Endothelial cell of umbilical vein (primary cell): ENCODE data around the gene QSER1. TPM values are rescaled to one million over a fixed set of nuclear protein-coding genes. Genes with fewer than 3 reads are reported as not detected.

Source experiments
- BruUV-seq: library from RNA; stranded (reverse); fragments of 400-500 nt; replicated peaks from 2 replicates; lab custom pipeline; 2021; lab: Mats Ljungman, UMichigan
- CTCF ChIA-PET: fragments of 300-600, 350-600 bp; sonication (Branson Sonifier 250); formaldehyde crosslinking; loops from one replicate; lab custom pipeline; 2021; ENCODE audit warnings: antibody characterized with exemption, inconsistent platforms; lab: Charles Lee
- POLR2A ChIA-PET: fragments of 300-600, 350-600 bp; sonication (Branson Sonifier 250); formaldehyde crosslinking; loops from one replicate; lab custom pipeline; 2021; ENCODE audit warnings: antibody characterized with exemption, inconsistent platforms; lab: Charles Lee
- DNase-seq: peaks from one replicate; pipeline ENCODE4 v3.0.0-alpha.2; 2011; ENCODE audit warnings: low read depth, low spot score
- FAIRE-seq: peaks from 2 replicates; lab custom pipeline; 2011; peaks lifted over from hg19 to GRCh38; lab: Jason Lieb, UNC
- H2AFZ ChIP-seq: 2 replicates; pipeline ENCODE4 v1.6.0; 2012; ENCODE audit warnings: low read depth, low read length, control low read depth, inconsistent platforms
- H3K27ac ChIP-seq: 2 replicates; pipeline ENCODE4 v1.5.1; 2011; ENCODE audit warnings: low read depth, mild to moderate bottlenecking, control low read depth, low read length, moderate library complexity; ENCODE audit not compliant: insufficient read depth
- H3K27me3 ChIP-seq, 2 experiments: 2 replicates each; pipeline versions ENCODE4 v1.6.0 to v1.6.1; 2011; ENCODE audit warnings: low read length in 2 of 2, mixed read lengths in 1 of 2; ENCODE audit not compliant: control insufficient read depth in 2 of 2, insufficient read depth in 2 of 2
- H3K36me3 ChIP-seq, 2 experiments: 2 replicates in 1 of 2; 3 replicates in 1 of 2; pipeline ENCODE4 v1.5.1; 2011; ENCODE audit warnings: low read length in 2 of 2, mild to moderate bottlenecking in 1 of 2, moderate library complexity in 1 of 2; ENCODE audit not compliant: control insufficient read depth in 2 of 2, insufficient read depth in 2 of 2; ENCODE audit errors: extremely low read depth in 1 of 2
- H3K4me1 ChIP-seq: 3 replicates; pipeline ENCODE4 v1.5.1; 2011; ENCODE audit warnings: mild to moderate bottlenecking, low read length; ENCODE audit not compliant: control insufficient read depth, insufficient read depth; ENCODE audit errors: extremely low read depth
- H3K4me2 ChIP-seq: 2 replicates; pipeline ENCODE4 v1.6.1; 2011; ENCODE audit warnings: low read length, control low read depth, mixed read lengths; ENCODE audit not compliant: insufficient read depth
- H3K4me3 ChIP-seq, 3 experiments: fragments of 200-600 bp in 1 of 3; sonication (generic), shearing (Covaris generic) in 1 of 3; replicated peaks in 1 of 3; 2 replicates each; pipeline ENCODE4 v1.5.1; 2011 to 2016; ENCODE audit warnings: control low read depth in 3 of 3, low read length in 3 of 3, mild to moderate bottlenecking in 2 of 3, inconsistent platforms in 1 of 3, low read depth in 1 of 3, moderate library complexity in 1 of 3; ENCODE audit not compliant: insufficient read depth in 1 of 3
- H3K79me2 ChIP-seq: 2 replicates; pipeline ENCODE4 v1.6.0; 2012; ENCODE audit warnings: low read length, inconsistent platforms; ENCODE audit not compliant: control insufficient read depth, insufficient read depth
- H3K9ac ChIP-seq: replicated peaks from 2 replicates; pipeline ENCODE3; 2011; ENCODE audit warnings: low read length, control low read depth; ENCODE audit not compliant: insufficient read depth; ENCODE audit errors: extremely low read depth
- H3K9me1 ChIP-seq: replicated peaks from 3 replicates; pipeline ENCODE4 v1.6.0; 2011; ENCODE audit warnings: mild to moderate bottlenecking, low read length; ENCODE audit not compliant: control insufficient read depth, insufficient read depth; ENCODE audit errors: extremely low read depth
- H3K9me3 ChIP-seq: replicated peaks from 2 replicates; pipeline ENCODE4 v1.5.1; 2012; ENCODE audit warnings: low read length, inconsistent platforms; ENCODE audit not compliant: control insufficient read depth, insufficient read depth
- H4K20me1 ChIP-seq: replicated peaks from 2 replicates; pipeline ENCODE3; 2011; ENCODE audit warnings: mild to moderate bottlenecking, low read length; ENCODE audit not compliant: control insufficient read depth, insufficient read depth; ENCODE audit errors: extremely low read depth
- EZH2 ChIP-seq: IDR thresholded peaks from 2 replicates; pipeline ENCODE4 v1.6.1; 2012; ENCODE audit warnings: borderline replicate concordance, low read depth, mild to moderate bottlenecking, moderate library complexity, low read length, inconsistent platforms; ENCODE audit not compliant: severe bottlenecking
- FOS ChIP-seq: IDR thresholded peaks from 2 replicates; pipeline ENCODE4 v1.6.1; 2011; ENCODE audit warnings: mild to moderate bottlenecking, low read length, moderate library complexity, borderline replicate concordance; ENCODE audit not compliant: insufficient read depth
- GATA2 ChIP-seq: IDR thresholded peaks from 2 replicates; pipeline ENCODE4 v1.7.0; 2011; ENCODE audit warnings: low read depth, mild to moderate bottlenecking, moderate library complexity, mixed read lengths, low read length; ENCODE audit not compliant: insufficient read length, insufficient read depth
- JUN ChIP-seq: IDR thresholded peaks from 2 replicates; pipeline ENCODE4 v1.6.1; 2011; ENCODE audit warnings: borderline replicate concordance, low read depth; ENCODE audit not compliant: insufficient read length, insufficient read depth
- MAX ChIP-seq: IDR thresholded peaks from 2 replicates; pipeline ENCODE4 v1.6.1; 2011; ENCODE audit not compliant: insufficient read depth, insufficient read length
- MYC ChIP-seq: IDR thresholded peaks from one replicate; pipeline ENCODE4 v1.6.1; 2011; ENCODE audit warnings: mild to moderate bottlenecking, low read depth, low read length
- POLR2A ChIP-seq: IDR thresholded peaks from 2 replicates; pipeline ENCODE4 v1.6.1; 2012; ENCODE audit warnings: low read depth, mild to moderate bottlenecking, control low read depth, low read length
- POLR2AphosphoS5 ChIP-seq: IDR thresholded peaks from 2 replicates; pipeline ENCODE4 v1.6.1; 2012; ENCODE audit warnings: low read depth, mild to moderate bottlenecking, control low read depth, low read length, moderate library complexity; ENCODE audit not compliant: insufficient read depth
- dilution Hi-C: fragments of 300-500 bp; cut with MboI; formaldehyde crosslinking; loops from one replicate; pipeline ENCODE4 v1.15.0; 2019; ENCODE audit warnings: low sequenced_read_pairs; ENCODE audit not compliant: extremely low pct_ligation_motif_present
- intact Hi-C: fragments of 100-400 bp; cut with micrococcal nuclease; formaldehyde crosslinking; loops from one replicate; pipeline ENCODE4 v1.10.0; 2022
- polyA plus RNA-seq, 4 experiments: library from polyadenylated mRNA; depleted of rRNA in 3 of 4; stranded (reverse) in 3 of 4; unstranded in 1 of 4; fragments of >200 nt; gene quantifications; 2 replicates each; pipeline versions ENCODE4 v1.2.1 to v1.2.3, GENCODE V29; 2011 to 2012; ENCODE audit warnings: missing spikeins in 1 of 4
- total RNA-seq: library from RNA; stranded (reverse); gene quantifications from 2 replicates; pipeline ENCODE4 v1.2.3, GENCODE V29; 2021
- TF ChIP-seq, protein P1 (sequence below), 2 donors: IDR thresholded peaks; 1 replicate in 1 of 2; 2 replicates in 1 of 2; pipeline ENCODE4 v1.5.1; 2011; ENCODE audit warnings: low read length in 2 of 2, mild to moderate bottlenecking in 2 of 2, moderate library complexity in 2 of 2, control low read depth in 1 of 2, inconsistent platforms in 1 of 2, low read depth in 1 of 2; ENCODE audit not compliant: insufficient read depth in 1 of 2; ENCODE audit errors: extremely low read depth in 1 of 2

QSER1 gene
- total and polyA plus RNA-seq, 2 donors (not counting 3 experiments of a cell fraction or from before 2014, with no cell fraction given), result 5.5 to 36.6 TPM

DNA sequence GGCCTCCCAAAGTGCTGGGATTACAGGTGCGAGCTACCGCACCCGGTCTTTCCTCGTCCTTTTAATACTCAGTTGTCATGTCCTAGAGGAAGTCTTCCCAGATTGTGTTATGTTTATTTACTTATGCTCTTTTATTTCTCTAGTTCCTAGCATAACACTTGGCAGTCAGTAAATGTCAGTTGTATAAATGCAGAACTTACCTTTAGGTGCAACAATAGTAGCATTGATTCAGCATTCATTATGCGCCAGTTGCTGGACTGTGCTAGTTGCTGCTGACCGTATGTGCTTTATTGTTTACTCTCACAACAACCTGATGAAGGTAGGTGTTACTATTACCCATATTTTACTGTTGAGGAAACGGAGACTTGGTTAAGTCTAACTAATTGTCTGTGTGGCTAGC lies 20.8 kb downstream of the QSER1 start:
- Histone ChIP-seq H3K27ac (no peak overlapping the region), H3K79me2 (peaks cover 57% of the 10 kb centered on the region), H3K4me3 (no peak overlapping the region), H3K4me2 (no peak overlapping the region), H2AFZ (no peak overlapping the region), H3K27me3 (no peaks in the 10 kb centered on the region), H3K9me3 (no peaks in the 10 kb centered on the region), H3K9me1 (no peaks in the 10 kb centered on the region), H3K4me1 (no peaks in the 10 kb centered on the region), H4K20me1 (no peaks in the 10 kb centered on the region), H3K36me3 (no peaks in the 10 kb centered on the region), H3K9ac (no peak overlapping the region)
- FAIRE-seq (no peak), DNase-seq (no peak)
- dilution Hi-C loops, result no loop called here
- POLR2A ChIA-PET, result no interaction called here
- TF ChIP-seq MYC (no peak), POLR2AphosphoS5 (no peak), GATA2 (no peak), MAX (no peak), EZH2 (no peak), FOS (no peak), POLR2A (no peak), JUN (no peak)
- TF ChIP-seq, protein P1, sequence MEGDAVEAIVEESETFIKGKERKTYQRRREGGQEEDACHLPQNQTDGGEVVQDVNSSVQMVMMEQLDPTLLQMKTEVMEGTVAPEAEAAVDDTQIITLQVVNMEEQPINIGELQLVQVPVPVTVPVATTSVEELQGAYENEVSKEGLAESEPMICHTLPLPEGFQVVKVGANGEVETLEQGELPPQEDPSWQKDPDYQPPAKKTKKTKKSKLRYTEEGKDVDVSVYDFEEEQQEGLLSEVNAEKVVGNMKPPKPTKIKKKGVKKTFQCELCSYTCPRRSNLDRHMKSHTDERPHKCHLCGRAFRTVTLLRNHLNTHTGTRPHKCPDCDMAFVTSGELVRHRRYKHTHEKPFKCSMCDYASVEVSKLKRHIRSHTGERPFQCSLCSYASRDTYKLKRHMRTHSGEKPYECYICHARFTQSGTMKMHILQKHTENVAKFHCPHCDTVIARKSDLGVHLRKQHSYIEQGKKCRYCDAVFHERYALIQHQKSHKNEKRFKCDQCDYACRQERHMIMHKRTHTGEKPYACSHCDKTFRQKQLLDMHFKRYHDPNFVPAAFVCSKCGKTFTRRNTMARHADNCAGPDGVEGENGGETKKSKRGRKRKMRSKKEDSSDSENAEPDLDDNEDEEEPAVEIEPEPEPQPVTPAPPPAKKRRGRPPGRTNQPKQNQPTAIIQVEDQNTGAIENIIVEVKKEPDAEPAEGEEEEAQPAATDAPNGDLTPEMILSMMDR (IDR thresholded peaks at IDR 0.05; ENCODE audit: extremely low read depth in 1 of 2, insufficient read depth in 1 of 2, low read depth in 1 of 2, low read length in 2 of 2), result no peak
- intact Hi-C loops, result no loop called here
- CTCF ChIA-PET, result no interaction called here
- no TSS peak for BruUV-seq
